ENCODE data around the gene ANKLE1.

- TF ChIP-seq SIN3A (IDR thresholded peaks at IDR 0.05; ENCODE audit: borderline replicate concordance, insufficient read depth, low read length): no peak
- peak; percentile 97 for TF ChIP-seq TAF1 (IDR thresholded peaks at IDR 0.05; ENCODE audit: borderline replicate concordance, insufficient read depth, low read length)
These were observed 14.5 kb upstream of the ANKLE1 start, which contains the start of gene BABAM1 for GRCh38 chr19:17266975-17267788.
